Measurements from ENCODE around the gene TPSG1.
"Not testable (repeated sequence)": the region's sequence is repeated elsewhere in the genome, so short reads cannot be mapped to it uniquely, and the experiment has no call there.

Gene TPSG1

GRCh38 chr16:1213796-1214372, 11.2 kb downstream of the TPSG1 start:
- no peak for DNase-seq

- DNase-seq: no peak
These were observed 11.8 kb downstream of the TPSG1 start for GRCh38 chr16:1213231-1213630.

GRCh38 chr16:1212616-1213194, 12.4 kb downstream of the TPSG1 start:
- no peak for DNase-seq

DNA sequence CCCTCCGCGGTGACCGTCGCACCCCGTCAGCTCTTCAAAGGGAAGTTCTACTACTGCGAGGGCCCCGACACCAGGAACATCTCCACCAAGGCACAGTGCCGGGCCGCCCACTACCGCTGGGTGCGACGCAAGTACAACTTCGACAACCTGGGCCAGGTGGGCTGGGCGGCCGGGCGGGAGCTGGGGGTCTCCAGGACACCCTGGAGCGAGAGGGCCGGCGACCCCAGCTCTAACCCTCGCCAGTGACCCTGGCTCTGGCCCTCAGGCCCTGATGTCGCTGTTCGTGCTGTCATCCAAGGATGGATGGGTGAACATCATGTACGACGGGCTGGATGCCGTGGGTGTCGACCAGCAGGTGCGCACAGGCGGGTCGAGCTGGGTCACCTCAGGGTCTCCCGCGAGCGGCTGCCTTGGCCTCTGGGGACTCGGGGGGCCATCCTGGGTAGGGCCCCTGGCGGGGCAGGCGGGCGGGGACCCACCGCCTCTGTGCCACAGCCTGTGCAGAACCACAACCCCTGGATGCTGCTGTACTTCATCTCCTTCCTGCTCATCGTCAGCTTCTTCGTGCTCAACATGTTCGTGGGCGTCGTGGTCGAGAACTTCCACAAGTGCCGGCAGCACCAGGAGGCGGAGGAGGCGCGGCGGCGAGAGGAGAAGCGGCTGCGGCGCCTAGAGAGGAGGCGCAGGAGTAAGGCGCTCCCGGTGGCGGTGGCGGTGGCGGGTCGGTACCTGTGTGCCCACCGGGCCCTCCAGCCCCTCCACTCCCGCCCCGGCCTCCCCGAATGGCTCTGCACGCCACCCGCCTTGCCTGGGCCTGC, 13.4 kb downstream of the TPSG1 start:
- DNase-seq: no peak

GRCh38 chr16:1210461-1210860, 14.6 kb downstream of the TPSG1 start:
- DNase-seq: no peak

- DNase-seq: no peak
These were observed 16.0 kb downstream of the TPSG1 start for GRCh38 chr16:1209081-1209480.

- no peak for DNase-seq
These were observed 16.7 kb downstream of the TPSG1 start for GRCh38 chr16:1208239-1208830.

DNA sequence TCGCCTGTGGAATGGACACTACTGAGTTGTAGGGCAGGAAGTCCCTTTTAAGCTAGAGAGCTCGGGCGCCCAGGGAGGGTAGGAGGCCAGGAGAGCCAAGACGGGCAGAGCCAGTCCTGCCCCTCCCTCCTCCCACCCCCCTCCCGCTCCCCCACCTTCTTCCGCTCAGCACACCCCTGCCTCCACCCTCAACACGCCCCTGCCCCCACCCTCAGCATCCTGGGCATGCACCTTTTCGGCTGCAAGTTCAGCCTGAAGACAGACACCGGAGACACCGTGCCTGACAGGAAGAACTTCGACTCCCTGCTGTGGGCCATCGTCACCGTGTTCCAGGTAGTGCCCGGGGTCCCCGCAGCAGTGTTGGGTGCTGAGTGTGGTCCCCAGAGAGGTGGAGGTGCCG, 18.3 kb downstream of the TPSG1 start:
- DNase-seq: no peak

DNA sequence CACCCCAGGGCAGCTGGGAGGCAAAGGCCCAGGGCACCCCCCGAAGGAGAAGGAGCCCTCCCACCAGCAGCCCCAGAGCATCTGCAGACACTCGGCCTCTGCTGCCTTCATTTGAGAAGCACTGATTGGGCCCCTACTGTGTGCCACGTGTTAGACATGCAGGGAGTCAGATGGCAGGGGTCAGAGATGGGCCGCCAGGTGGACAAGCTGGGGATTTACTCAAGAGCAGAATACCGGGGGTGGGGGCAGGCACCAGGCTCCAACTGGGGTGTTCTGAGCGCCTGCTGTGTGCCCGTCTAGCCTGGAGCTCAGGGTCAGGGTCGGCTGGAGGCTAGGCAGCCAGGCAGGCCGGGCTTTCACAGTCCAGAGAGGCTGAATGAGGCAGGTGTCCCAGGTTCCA, 18.7 kb downstream of the TPSG1 start:
- no peak for DNase-seq

GRCh38 chr16:1204933-1205332, 20.1 kb downstream of the TPSG1 start:
- no peak for DNase-seq

DNA sequence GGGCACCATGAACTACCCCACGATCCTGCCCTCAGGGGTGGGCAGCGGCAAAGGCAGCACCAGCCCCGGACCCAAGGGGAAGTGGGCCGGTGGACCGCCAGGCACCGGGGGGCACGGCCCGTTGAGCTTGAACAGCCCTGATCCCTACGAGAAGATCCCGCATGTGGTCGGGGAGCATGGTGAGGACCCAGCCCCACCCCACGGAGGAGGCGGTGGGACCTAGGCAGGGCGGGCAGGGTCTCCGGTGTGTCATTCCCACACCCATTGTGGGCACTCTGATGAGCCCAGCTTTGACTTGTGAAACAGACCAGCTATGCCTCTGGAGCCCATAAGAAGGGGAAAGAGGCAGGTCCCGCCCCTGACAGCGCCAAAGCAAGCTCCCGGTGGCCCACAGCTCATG, 22.8 kb downstream of the TPSG1 start:
- no peak for DNase-seq

DNA sequence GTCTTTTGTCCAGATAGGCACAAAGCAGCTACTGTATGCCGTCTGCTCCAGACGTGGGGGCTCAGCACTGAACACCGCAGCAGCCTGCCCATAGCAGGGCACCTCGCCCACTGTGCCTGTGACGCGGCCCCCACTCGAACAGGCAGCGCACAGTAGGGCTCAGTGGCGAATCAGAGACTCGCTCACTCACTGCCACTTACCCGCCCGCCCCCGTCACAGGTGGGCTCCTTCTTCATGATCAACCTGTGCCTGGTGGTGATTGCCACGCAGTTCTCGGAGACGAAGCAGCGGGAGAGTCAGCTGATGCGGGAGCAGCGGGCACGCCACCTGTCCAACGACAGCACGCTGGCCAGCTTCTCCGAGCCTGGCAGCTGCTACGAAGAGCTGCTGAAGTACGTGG, 23.6 kb downstream of the TPSG1 start:
- DNase-seq: no peak

- DNase-seq: no peak
These were observed 24.9 kb downstream of the TPSG1 start for GRCh38 chr16:1200014-1200627.

GRCh38 chr16:1199347-1200013, 25.6 kb downstream of the TPSG1 start:
- no peak for DNase-seq

DNA sequence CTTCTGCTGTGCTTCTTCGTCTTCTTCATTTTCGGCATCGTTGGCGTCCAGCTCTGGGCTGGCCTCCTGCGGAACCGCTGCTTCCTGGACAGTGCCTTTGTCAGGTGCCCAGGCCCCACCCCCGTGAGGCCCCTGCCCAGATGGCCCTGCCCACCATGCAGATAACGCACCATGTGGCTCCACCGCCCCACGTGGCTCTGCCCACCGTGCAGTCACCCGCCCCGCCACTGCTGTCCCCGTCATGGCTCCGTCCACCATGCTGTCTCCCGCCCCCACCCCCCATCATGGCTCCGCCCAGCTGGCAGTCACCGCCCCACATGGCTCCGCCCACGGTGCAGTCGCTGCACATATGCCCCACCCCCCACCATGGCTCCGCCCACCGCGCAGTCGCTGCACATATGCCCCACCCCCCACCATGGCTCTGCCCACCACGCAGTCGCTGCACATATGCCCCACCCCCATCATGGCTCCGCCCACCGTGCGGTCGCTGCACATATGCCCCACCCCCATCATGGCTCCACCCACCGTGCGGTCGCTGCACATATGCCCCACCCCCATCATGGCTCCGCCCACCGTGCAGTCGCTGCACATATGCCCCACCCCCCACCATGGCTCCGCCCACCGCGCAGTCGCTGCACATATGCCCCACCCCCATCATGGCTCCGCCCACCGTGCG, 26.3 kb downstream of the TPSG1 start:
- not testable (repeated sequence) for DNase-seq

- no peak for DNase-seq
These were observed 26.9 kb downstream of the TPSG1 start for GRCh38 chr16:1198194-1198593.

GRCh38 chr16:1197237-1197866, 27.7 kb downstream of the TPSG1 start:
- DNase-seq: peak; percentile 60

GRCh38 chr16:1196494-1196893, 28.6 kb downstream of the TPSG1 start:
- no peak for DNase-seq

DNA sequence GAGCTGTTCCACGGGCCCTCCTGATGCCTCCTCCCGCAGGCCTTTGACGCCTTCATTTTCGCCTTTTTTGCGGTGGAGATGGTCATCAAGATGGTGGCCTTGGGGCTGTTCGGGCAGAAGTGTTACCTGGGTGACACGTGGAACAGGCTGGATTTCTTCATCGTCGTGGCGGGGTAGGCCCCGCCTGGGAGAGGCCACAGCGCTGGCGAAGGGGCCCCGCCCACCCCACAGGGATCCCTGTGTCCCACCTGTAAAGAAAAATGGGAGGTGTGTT, 29.7 kb downstream of the TPSG1 start:
- DNase-seq: no peak

- no peak for DNase-seq
These were observed 30.2 kb downstream of the TPSG1 start for GRCh38 chr16:1194665-1195392.

GRCh38 chr16:1193825-1194581, 31.1 kb downstream of the TPSG1 start:
- no peak for DNase-seq

Measured in DMS79 (cell line).